Mesenchymal stem cell (in vitro differentiated cells and primary cell): ENCODE measurements around the gene ZBTB47.
A peak's percentile ranks its signal among the peaks of the same experiment; 100 is the strongest.

Experiments
- DNase-seq: peaks from one replicate; pipeline ENCODE4 v3.0.0-alpha.2; 2013
- H2AFZ ChIP-seq: one replicate; pipeline ENCODE4 v1.6.1; 2013; ENCODE audit warnings: low read depth, mild to moderate bottlenecking, control low read depth, inconsistent platforms, low read length, moderate library complexity
- H2AK5ac ChIP-seq: 2 replicates; pipeline ENCODE4 v1.6.1; 2013; ENCODE audit warnings: low read length, moderate library complexity, mild to moderate bottlenecking, inconsistent platforms; ENCODE audit not compliant: severe bottlenecking
- H2BK120ac ChIP-seq: one replicate; pipeline ENCODE4 v1.6.1; 2013; ENCODE audit warnings: low read depth, mild to moderate bottlenecking, inconsistent platforms, low read length, moderate library complexity
- H2BK12ac ChIP-seq, 2 experiments: one replicate each; pipeline ENCODE4 v1.6.1; 2013; ENCODE audit warnings: inconsistent platforms in 2 of 2, low read length in 2 of 2, mild to moderate bottlenecking in 2 of 2, moderate library complexity in 2 of 2, control low read depth in 1 of 2
- H2BK15ac ChIP-seq: one replicate; pipeline ENCODE4 v1.6.1; 2013; ENCODE audit warnings: mild to moderate bottlenecking, low read depth, inconsistent platforms; ENCODE audit not compliant: poor library complexity, severe bottlenecking
- H2BK5ac ChIP-seq: 2 replicates; pipeline ENCODE4 v1.6.1; 2013; ENCODE audit warnings: low read depth, mild to moderate bottlenecking, low read length, control low read depth, inconsistent platforms; ENCODE audit not compliant: poor library complexity, severe bottlenecking
- H3K14ac ChIP-seq, 2 experiments: one replicate each; pipeline ENCODE4 v1.6.1; 2013; ENCODE audit warnings: inconsistent platforms in 2 of 2, low read length in 2 of 2, control low read depth in 1 of 2, mild to moderate bottlenecking in 1 of 2, moderate library complexity in 1 of 2
- H3K18ac ChIP-seq, 2 experiments: one replicate each; pipeline ENCODE4 v1.6.1; 2013; ENCODE audit warnings: inconsistent platforms in 2 of 2, low read length in 2 of 2, control low read depth in 1 of 2, low read depth in 1 of 2, mild to moderate bottlenecking in 1 of 2
- H3K23ac ChIP-seq, 2 experiments: one replicate each; pipeline ENCODE4 v1.6.1; 2013; ENCODE audit warnings: inconsistent platforms in 2 of 2, low read length in 2 of 2, mild to moderate bottlenecking in 2 of 2, moderate library complexity in 2 of 2, control low read depth in 1 of 2
- H3K27ac ChIP-seq: 2 replicates; pipeline ENCODE4 v1.5.1; 2013; ENCODE audit warnings: mild to moderate bottlenecking, moderate library complexity, low read length, control low read depth, inconsistent platforms; ENCODE audit not compliant: poor library complexity, severe bottlenecking
- H3K27me3 ChIP-seq, 2 experiments: 2 replicates each; pipeline versions ENCODE4 v1.6.1 to v1.7.0; 2013; ENCODE audit warnings: low read length in 2 of 2, mild to moderate bottlenecking in 2 of 2, moderate library complexity in 2 of 2, control low read depth in 1 of 2, inconsistent platforms in 1 of 2; ENCODE audit not compliant: control insufficient read depth in 1 of 2, insufficient read depth in 1 of 2
- H3K36me3 ChIP-seq, 2 experiments: 2 replicates each; pipeline versions ENCODE4 v1.6.1 to v1.7.0; 2013; ENCODE audit warnings: low read length in 2 of 2, control low read depth in 1 of 2, inconsistent platforms in 1 of 2, low read depth in 1 of 2, mild to moderate bottlenecking in 1 of 2; ENCODE audit not compliant: insufficient read depth in 2 of 2, control insufficient read depth in 1 of 2
- H3K4ac ChIP-seq, 2 experiments: one replicate each; pipeline ENCODE4 v1.6.1; 2013; ENCODE audit warnings: inconsistent platforms in 2 of 2, low read length in 2 of 2, mild to moderate bottlenecking in 2 of 2, moderate library complexity in 2 of 2, control low read depth in 1 of 2, low read depth in 1 of 2
- H3K4me1 ChIP-seq: 2 replicates; pipeline ENCODE4 v1.6.1; 2013; ENCODE audit warnings: low read depth, low read length, control low read depth; ENCODE audit not compliant: control insufficient read depth, insufficient read depth
- H3K4me2 ChIP-seq: 2 replicates; pipeline ENCODE4 v1.6.1; 2013; ENCODE audit warnings: low read length, mild to moderate bottlenecking, inconsistent platforms; ENCODE audit not compliant: poor library complexity, severe bottlenecking
- H3K4me3 ChIP-seq, 2 experiments: 2 replicates each; pipeline versions ENCODE4 v1.5.1 to v1.7.0; 2013; ENCODE audit warnings: low read length in 2 of 2, mild to moderate bottlenecking in 2 of 2, control low read depth in 1 of 2, low read depth in 1 of 2; ENCODE audit not compliant: insufficient read depth in 1 of 2
- H3K79me1 ChIP-seq: replicated peaks from 2 replicates; pipeline ENCODE4 v1.6.1; 2013; ENCODE audit warnings: mild to moderate bottlenecking, control low read depth, low read length, inconsistent platforms; ENCODE audit not compliant: poor library complexity, severe bottlenecking
- H3K9ac ChIP-seq: 2 replicates; pipeline ENCODE4 v1.7.0; 2013; ENCODE audit warnings: mild to moderate bottlenecking, low read length, moderate library complexity
- H3K9me3 ChIP-seq: 2 replicates; pipeline ENCODE4 v1.7.0; 2013; ENCODE audit warnings: mild to moderate bottlenecking, low read length; ENCODE audit not compliant: control insufficient read depth
- H4K8ac ChIP-seq: one replicate; pipeline ENCODE4 v1.6.1; 2013; ENCODE audit warnings: inconsistent platforms, mild to moderate bottlenecking, low read length, moderate library complexity
- H4K91ac ChIP-seq: one replicate; pipeline ENCODE4 v1.6.1; 2013; ENCODE audit warnings: mild to moderate bottlenecking, low read length, inconsistent platforms
- WGBS: methylation state at CpG from one replicate; pipeline ENCODE4 v1.1.7; 2013; ENCODE audit warnings: mixed read lengths; 5-methylcytosine and 5-hydroxymethylcytosine counted together

The ZBTB47 gene

DNA sequence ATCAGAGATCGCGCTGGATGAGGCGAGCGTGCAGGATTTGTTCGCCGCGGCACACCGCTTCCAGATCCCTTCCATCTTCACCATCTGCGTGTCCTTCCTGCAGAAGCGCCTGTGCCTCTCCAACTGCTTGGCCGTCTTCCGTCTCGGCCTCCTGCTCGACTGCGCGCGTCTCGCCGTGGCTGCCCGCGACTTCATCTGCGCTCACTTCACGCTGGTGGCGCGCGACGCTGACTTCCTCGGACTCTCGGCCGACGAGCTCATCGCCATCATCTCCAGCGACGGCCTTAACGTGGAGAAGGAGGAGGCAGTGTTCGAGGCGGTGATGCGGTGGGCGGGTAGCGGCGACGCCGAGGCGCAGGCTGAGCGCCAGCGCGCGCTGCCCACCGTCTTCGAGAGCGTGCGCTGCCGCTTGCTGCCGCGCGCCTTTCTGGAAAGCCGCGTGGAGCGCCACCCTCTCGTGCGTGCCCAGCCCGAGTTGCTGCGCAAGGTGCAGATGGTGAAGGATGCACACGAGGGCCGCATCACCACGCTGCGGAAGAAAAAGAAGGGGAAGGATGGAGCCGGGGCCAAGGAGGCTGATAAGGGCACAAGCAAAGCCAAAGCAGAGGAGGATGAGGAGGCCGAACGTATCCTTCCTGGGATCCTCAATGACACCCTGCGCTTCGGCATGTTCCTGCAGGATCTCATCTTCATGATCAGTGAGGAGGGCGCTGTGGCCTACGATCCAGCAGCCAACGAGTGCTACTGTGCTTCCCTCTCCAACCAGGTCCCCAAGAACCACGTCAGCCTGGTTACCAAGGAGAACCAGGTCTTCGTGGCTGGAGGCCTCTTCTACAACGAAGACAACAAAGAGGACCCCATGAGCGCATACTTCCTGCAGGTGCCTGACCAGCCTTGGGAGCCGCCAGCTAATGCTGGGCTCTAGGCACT is 32.7 kb downstream of the ZBTB47 start:
- Histone ChIP-seq H4K8ac (no peak overlapping the region), H3K4ac (no peak overlapping the region), H3K4me2 (no peak overlapping the region), H2BK12ac (no peak overlapping the region), H3K36me3 (no peaks in the 10 kb centered on the region), H3K27ac (no peak overlapping the region), H4K91ac (no peak overlapping the region), H3K23ac (no peak overlapping the region), H3K14ac (no peak overlapping the region), H3K18ac (no peak overlapping the region), H2BK120ac (no peak overlapping the region), H3K4me1 (peaks cover 6% of the 10 kb centered on the region), H3K79me1 (no peaks in the 10 kb centered on the region), H2BK5ac (no peak overlapping the region), H3K9ac (no peak overlapping the region), H2AFZ (no peak overlapping the region), H2BK15ac (no peak overlapping the region), H3K9me3 (no peaks in the 10 kb centered on the region), H3K27me3 (peaks cover 15 to 54% of the 10 kb centered on the region in 2 experiments), H3K4me3 (peak overlapping the region in 1 of 2 experiments; percentile 66), H2AK5ac (no peak overlapping the region)
- DNase-seq = no peak
- 95% methylated on average over 80 of the region's 80 CpGs for WGBS

DNA sequence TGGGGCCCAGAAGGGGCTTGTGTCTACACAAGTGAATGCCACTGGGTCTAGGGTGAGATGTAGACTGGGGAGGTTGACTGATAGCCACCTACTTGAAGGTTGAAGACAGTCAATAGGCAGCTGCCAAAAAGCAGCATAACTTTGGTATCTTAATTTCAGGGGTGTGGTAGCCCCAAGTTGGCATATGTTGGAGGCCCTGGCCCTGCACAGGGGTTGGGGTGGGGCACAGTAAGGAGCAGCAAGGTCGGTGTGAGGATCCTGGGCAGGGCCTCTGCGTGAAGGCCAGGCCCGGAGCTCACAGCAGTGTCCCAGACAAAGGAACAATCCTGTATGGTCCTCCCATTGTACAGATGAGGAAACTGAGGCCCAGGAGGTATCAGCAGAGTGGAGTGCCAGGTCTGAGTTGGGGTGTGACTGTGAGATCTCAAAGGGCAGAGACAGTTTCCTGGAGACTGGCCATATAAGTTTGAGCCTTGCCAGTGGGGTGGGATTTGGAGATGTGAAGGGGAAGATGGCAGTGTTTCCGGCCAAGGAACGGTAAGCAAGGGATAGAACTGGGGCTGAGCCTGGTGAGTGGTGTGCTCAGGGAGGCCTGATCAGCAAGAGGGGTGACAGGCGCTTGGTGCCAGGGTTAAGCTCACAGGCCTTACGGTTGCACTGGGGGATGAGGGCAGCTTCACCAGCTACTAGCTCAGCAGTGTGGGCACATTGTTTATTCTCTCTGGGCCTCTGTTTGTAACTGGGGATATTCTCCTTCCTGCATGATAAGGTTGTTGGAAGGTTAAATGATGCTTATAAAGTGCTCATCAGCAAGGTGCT is 33.5 kb downstream of the ZBTB47 start:
- no peak overlapping the region for H2AFZ ChIP-seq
- no peak overlapping the region for H3K9ac ChIP-seq
- no peaks in the 10 kb centered on the region for H3K9me3 ChIP-seq
- no peak overlapping the region for H3K4me3 ChIP-seq
- H4K8ac ChIP-seq = no peak overlapping the region
- no peak overlapping the region for H3K4ac ChIP-seq
- H3K27ac ChIP-seq = no peak overlapping the region
- H2BK120ac ChIP-seq = no peak overlapping the region
- H3K4me1 ChIP-seq = peaks cover 6% of the 10 kb centered on the region
- WGBS = 93% methylated on average over 7 of the region's 7 CpGs
- no peak overlapping the region for H2BK12ac ChIP-seq
- H3K14ac ChIP-seq = no peak overlapping the region
- no peak for DNase-seq
- H2BK5ac ChIP-seq = no peak overlapping the region
- H3K4me2 ChIP-seq = no peak overlapping the region
- no peaks in the 10 kb centered on the region for H3K36me3 ChIP-seq
- H3K18ac ChIP-seq = no peak overlapping the region
- H4K91ac ChIP-seq = no peak overlapping the region
- no peaks in the 10 kb centered on the region for H3K79me1 ChIP-seq
- no peak overlapping the region for H2AK5ac ChIP-seq
- no peak overlapping the region for H2BK15ac ChIP-seq
- no peak overlapping the region for H3K23ac ChIP-seq
- peaks cover 23 to 58% of the 10 kb centered on the region in 2 experiments for H3K27me3 ChIP-seq

DNA sequence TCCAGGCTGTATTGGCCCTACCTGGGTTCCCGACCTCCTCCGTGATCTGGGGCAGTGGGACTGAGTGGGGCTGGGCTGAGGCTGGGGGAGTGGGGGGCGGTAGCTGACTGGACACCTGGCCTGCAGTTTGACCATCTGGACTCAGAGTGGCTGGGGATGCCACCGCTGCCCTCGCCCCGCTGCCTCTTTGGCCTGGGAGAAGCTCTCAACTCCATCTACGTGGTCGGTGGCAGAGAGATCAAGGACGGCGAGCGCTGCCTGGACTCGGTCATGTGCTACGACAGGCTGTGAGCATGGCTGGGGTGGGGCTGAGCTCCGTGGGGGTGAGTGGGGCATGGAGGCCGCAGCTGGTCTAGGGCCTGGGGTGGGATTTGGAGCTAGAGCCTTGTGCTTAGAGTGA is 34.5 kb downstream of the ZBTB47 start:
- Histone ChIP-seq H3K4me3 (no peak overlapping the region), H3K79me1 (no peaks in the 10 kb centered on the region), H2BK5ac (no peak overlapping the region), H4K8ac (no peak overlapping the region), H3K9ac (no peak overlapping the region), H3K4ac (no peak overlapping the region), H3K9me3 (no peaks in the 10 kb centered on the region), H2BK15ac (no peak overlapping the region), H3K18ac (no peak overlapping the region), H3K14ac (no peak overlapping the region), H4K91ac (no peak overlapping the region), H2BK120ac (no peak overlapping the region), H3K36me3 (no peaks in the 10 kb centered on the region), H2AFZ (no peak overlapping the region), H3K4me2 (no peak overlapping the region), H2AK5ac (no peak overlapping the region), H3K23ac (no peak overlapping the region), H3K27me3 (peaks cover 24 to 61% of the 10 kb centered on the region in 2 experiments), H3K4me1 (peaks cover 6% of the 10 kb centered on the region), H2BK12ac (no peak overlapping the region), H3K27ac (no peak overlapping the region)
- WGBS = 90% methylated on average over 15 of the region's 15 CpGs
- DNase-seq = no peak
